Measurements from ENCODE around the gene VILL.

Gene VILL

GRCh38 chr3:38016847-38017444 lies 26.4 kb downstream of the VILL start:
- no peak for DNase-seq (ENCODE audit: low spot score)
- FAIRE-seq: peak; percentile 61

GRCh38 chr3:38017445-38018295 lies 27.1 kb downstream of the VILL start:
- DNase-seq (ENCODE audit: low spot score): no peak
- FAIRE-seq: no peak

GRCh38 chr3:38018296-38019266 lies 28.0 kb downstream of the VILL start:
- FAIRE-seq (no peak), DNase-seq (ENCODE audit: low spot score) (no peak)

GRCh38 chr3:38019658-38020341 lies 29.2 kb downstream of the VILL start:
- DNase-seq (ENCODE audit: low spot score) (no peak), FAIRE-seq (no peak)

- FAIRE-seq (peak; percentile 27), DNase-seq (ENCODE audit: low spot score) (no peak)
These were observed 29.7 kb downstream of the VILL start for GRCh38 chr3:38020342-38020726.

GRCh38 chr3:38021196-38021595 lies 30.6 kb downstream of the VILL start:
- no peak for FAIRE-seq

GRCh38 chr3:38022301-38022700 lies 31.7 kb downstream of the VILL start:
- FAIRE-seq (no peak), DNase-seq (ENCODE audit: low spot score) (no peak)

More at GRCh38 chr3:38021196-38021595, 30.6 kb downstream of the VILL start:
- no peak for DNase-seq (ENCODE audit: low spot score)

- FAIRE-seq: no peak
These were observed 32.5 kb downstream of the VILL start for GRCh38 chr3:38022896-38023709.

GRCh38 chr3:38026856-38027255 lies 36.3 kb downstream of the VILL start:
- DNase-seq (ENCODE audit: low spot score) (no peak), FAIRE-seq (no peak)

More at GRCh38 chr3:38022896-38023709, 32.5 kb downstream of the VILL start:
- no peak for DNase-seq (ENCODE audit: low spot score)

- no peak for FAIRE-seq
- DNase-seq (ENCODE audit: low spot score): no peak
These were observed 37.2 kb downstream of the VILL start for GRCh38 chr3:38027466-38028465.

GRCh38 chr3:38028621-38029361 lies 38.2 kb downstream of the VILL start:
- FAIRE-seq: no peak
- no peak for DNase-seq (ENCODE audit: low spot score)

GRCh38 chr3:38029400-38030125 lies 39.0 kb downstream of the VILL start, which contains the start of gene PLCD1:
Gene PLCD1, minus strand, starts transcription at chr3:38029642. Its CDS starts 103 bp downstream, at chr3:38029539.
- no peak for FAIRE-seq
- DNase-seq (ENCODE audit: low spot score): peak; percentile 87

GRCh38 chr3:38030126-38031021 lies 39.8 kb downstream of the VILL start:
- FAIRE-seq: peak; percentile 32
- DNase-seq (ENCODE audit: low spot score): no peak

- DNase-seq (ENCODE audit: low spot score) (peak; percentile 82), FAIRE-seq (peak; percentile 73)
These were observed 40.7 kb downstream of the VILL start for GRCh38 chr3:38031022-38031994.

GRCh38 chr3:38032328-38032865 lies 41.8 kb downstream of the VILL start:
- DNase-seq (ENCODE audit: low spot score): no peak
- FAIRE-seq: no peak
